Skeletal muscle satellite cell (primary cell): ENCODE data around the gene PPIF.

ENCODE experiments used
- H3K27me3 ChIP-seq: 2 replicates; pipeline ENCODE4 v1.7.0; 2013; ENCODE audit warnings: low read length; ENCODE audit not compliant: control insufficient read depth, insufficient read depth
- H3K36me3 ChIP-seq: 2 replicates; pipeline ENCODE4 v1.7.0; 2013; ENCODE audit warnings: mild to moderate bottlenecking, control low read depth, low read length; ENCODE audit not compliant: insufficient read depth
- H3K4me1 ChIP-seq: 2 replicates; pipeline ENCODE4 v1.7.0; 2013; ENCODE audit warnings: low read length; ENCODE audit not compliant: control insufficient read depth, insufficient read depth
- H3K4me2 ChIP-seq: 2 replicates; pipeline ENCODE4 v1.7.0; 2013; ENCODE audit warnings: mild to moderate bottlenecking, low read length
- H3K4me3 ChIP-seq: 2 replicates; pipeline ENCODE4 v1.7.0; 2013; ENCODE audit warnings: low read length
- H3K9ac ChIP-seq: 2 replicates; pipeline ENCODE4 v1.7.0; 2013; ENCODE audit warnings: mild to moderate bottlenecking, low read depth, low read length, moderate library complexity
- H3K9me3 ChIP-seq: replicated peaks from 2 replicates; pipeline ENCODE4 v1.7.0; 2013; ENCODE audit warnings: mild to moderate bottlenecking, control low read depth, low read length

PPIF gene

GRCh38 chr10:79345241-79346011 is 1.8 kb upstream of the PPIF start:
- Histone ChIP-seq H3K9me3 (no peaks in the 10 kb centered on the region), H3K36me3 (peaks cover 20% of the 10 kb centered on the region), H3K4me1 (peaks cover 26% of the 10 kb centered on the region), H3K4me3 (no peak overlapping the region), H3K9ac (no peak overlapping the region), H3K4me2 (no peak overlapping the region), H3K27me3 (no peaks in the 10 kb centered on the region)

DNA sequence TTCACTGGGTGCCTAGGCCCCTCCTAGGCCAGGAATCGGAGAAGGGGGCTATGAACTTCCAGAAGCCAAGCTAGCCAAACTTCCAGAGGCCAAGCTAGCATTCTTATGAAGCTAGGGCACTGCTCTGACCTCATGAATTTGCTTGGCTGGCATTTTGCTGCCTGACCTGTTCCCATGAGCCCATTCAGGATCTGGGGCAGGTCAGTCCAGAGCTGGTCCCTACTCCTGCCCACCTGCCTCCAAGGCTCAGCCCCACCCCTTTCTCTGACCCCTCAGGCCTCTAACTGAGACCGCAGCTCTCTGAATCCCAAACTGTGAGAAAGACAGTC is 1.3 kb upstream of the PPIF start:
- Histone ChIP-seq H3K4me3 (no peak overlapping the region), H3K36me3 (peaks cover 25% of the 10 kb centered on the region), H3K9me3 (no peaks in the 10 kb centered on the region), H3K9ac (no peak overlapping the region), H3K4me2 (no peak overlapping the region), H3K27me3 (no peaks in the 10 kb centered on the region), H3K4me1 (peaks cover 26% of the 10 kb centered on the region)

- Histone ChIP-seq H3K4me3 (peak overlapping the region; percentile 89), H3K9ac (peak overlapping the region; percentile 32), H3K4me1 (peaks cover 26% of the 10 kb centered on the region)
Observed at GRCh38 chr10:79346388-79347225, 662 bp upstream of the PPIF start.

GRCh38 chr10:79347894-79348639 is 798 bp downstream of the PPIF start:
- H3K36me3 ChIP-seq: peaks cover 45% of the 10 kb centered on the region
- H3K27me3 ChIP-seq: no peaks in the 10 kb centered on the region
- peak overlapping the region; percentile 95 for H3K9ac ChIP-seq
- peak overlapping the region; percentile 89 for H3K4me3 ChIP-seq
- peaks cover 26% of the 10 kb centered on the region for H3K4me1 ChIP-seq
- H3K4me2 ChIP-seq: peak overlapping the region; percentile 98
- no peaks in the 10 kb centered on the region for H3K9me3 ChIP-seq

More at GRCh38 chr10:79346388-79347225, 662 bp upstream of the PPIF start:
- no peaks in the 10 kb centered on the region for H3K27me3 ChIP-seq
- H3K4me2 ChIP-seq: peak overlapping the region; percentile 98
- H3K9me3 ChIP-seq: no peaks in the 10 kb centered on the region
- H3K36me3 ChIP-seq: peaks cover 31% of the 10 kb centered on the region

- Histone ChIP-seq H3K4me1 (peaks cover 26% of the 10 kb centered on the region), H3K9me3 (no peaks in the 10 kb centered on the region), H3K36me3 (peaks cover 51% of the 10 kb centered on the region), H3K9ac (peak overlapping the region; percentile 95), H3K4me3 (peak overlapping the region; percentile 89), H3K4me2 (peak overlapping the region; percentile 98), H3K27me3 (no peaks in the 10 kb centered on the region)
Observed at GRCh38 chr10:79348640-79348988, 1.3 kb downstream of the PPIF start.

GRCh38 chr10:79349072-79349491 is 1.8 kb downstream of the PPIF start:
- H3K4me2 ChIP-seq: peak overlapping the region; percentile 98
- peak overlapping the region; percentile 95 for H3K9ac ChIP-seq
- H3K36me3 ChIP-seq: peaks cover 55% of the 10 kb centered on the region
- peaks cover 26% of the 10 kb centered on the region for H3K4me1 ChIP-seq
- no peaks in the 10 kb centered on the region for H3K9me3 ChIP-seq
- peak overlapping the region; percentile 89 for H3K4me3 ChIP-seq
- no peaks in the 10 kb centered on the region for H3K27me3 ChIP-seq

GRCh38 chr10:79349766-79350406 is 2.6 kb downstream of the PPIF start:
- Histone ChIP-seq H3K4me2 (peak overlapping the region; percentile 98), H3K9me3 (no peaks in the 10 kb centered on the region), H3K4me1 (peaks cover 26% of the 10 kb centered on the region), H3K27me3 (no peaks in the 10 kb centered on the region), H3K36me3 (peaks cover 63% of the 10 kb centered on the region), H3K4me3 (peak overlapping the region; percentile 89), H3K9ac (peak overlapping the region; percentile 95)

- H3K4me3 ChIP-seq: no peak overlapping the region
- no peaks in the 10 kb centered on the region for H3K27me3 ChIP-seq
- H3K4me1 ChIP-seq: peaks cover 26% of the 10 kb centered on the region
- H3K9me3 ChIP-seq: no peaks in the 10 kb centered on the region
- H3K4me2 ChIP-seq: no peak overlapping the region
- peaks cover 70% of the 10 kb centered on the region for H3K36me3 ChIP-seq
- no peak overlapping the region for H3K9ac ChIP-seq
Observed at GRCh38 chr10:79350407-79351154, 3.3 kb downstream of the PPIF start.

DNA sequence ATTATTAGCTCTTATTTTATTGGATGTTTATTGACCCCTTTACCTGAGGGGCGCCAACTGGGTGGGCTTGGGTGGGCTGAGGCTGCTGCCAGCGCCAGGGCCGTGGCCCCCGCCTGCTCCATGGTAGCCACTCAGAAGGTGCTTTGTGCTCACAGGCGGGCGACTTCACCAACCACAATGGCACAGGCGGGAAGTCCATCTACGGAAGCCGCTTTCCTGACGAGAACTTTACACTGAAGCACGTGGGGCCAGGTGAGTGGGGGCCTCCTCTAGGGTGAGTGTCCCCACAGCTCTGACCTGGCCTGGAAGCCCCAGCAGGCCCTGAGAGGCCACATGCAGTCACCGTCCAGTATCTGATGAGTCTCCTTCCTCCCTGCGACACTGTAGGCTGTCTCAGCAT is 4.1 kb downstream of the PPIF start:
- H3K9ac ChIP-seq: no peak overlapping the region
- H3K4me3 ChIP-seq: no peak overlapping the region
- peaks cover 26% of the 10 kb centered on the region for H3K4me1 ChIP-seq
- H3K27me3 ChIP-seq: no peaks in the 10 kb centered on the region
- no peaks in the 10 kb centered on the region for H3K9me3 ChIP-seq
- H3K4me2 ChIP-seq: no peak overlapping the region
- H3K36me3 ChIP-seq: peaks cover 71% of the 10 kb centered on the region

DNA sequence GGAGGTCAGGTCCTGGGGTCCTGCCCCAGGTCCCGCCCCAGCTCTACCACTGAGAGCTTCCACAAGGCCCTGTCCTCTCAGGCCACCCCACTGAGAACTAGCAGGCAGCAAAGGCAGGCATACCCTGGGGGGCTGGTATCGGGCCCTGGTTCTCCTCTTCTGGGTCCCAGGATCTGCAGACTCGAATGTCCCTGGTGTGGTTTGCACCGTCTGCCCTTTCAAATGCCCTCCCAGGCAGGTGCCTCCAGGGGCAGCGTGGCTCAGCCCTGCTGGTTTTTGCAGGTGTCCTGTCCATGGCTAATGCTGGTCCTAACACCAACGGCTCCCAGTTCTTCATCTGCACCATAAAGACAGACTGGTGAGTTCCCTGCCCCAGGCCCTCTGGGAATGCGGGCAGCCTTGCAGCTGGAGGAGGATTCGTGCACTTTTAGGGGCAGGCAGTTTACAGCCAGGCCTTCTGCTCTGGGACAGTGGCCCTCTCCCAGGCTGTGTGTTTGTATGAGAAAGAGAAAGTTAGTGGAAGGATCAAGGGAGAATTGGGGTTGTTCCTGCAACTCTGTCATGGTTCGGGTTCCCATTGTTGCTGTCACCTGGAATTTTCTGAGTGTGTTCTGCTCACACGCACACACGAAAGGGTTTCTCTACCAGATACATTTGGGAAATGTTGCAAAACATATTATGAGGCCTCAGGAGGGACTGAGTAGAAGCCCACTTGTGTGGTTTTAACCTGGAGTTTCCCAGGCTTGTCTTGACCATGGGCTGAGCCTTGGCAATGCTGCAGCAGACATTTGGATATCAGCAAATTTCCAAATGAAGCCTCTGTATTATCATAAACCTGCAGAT is 5.0 kb downstream of the PPIF start:
- H3K4me2 ChIP-seq: no peak overlapping the region
- H3K4me3 ChIP-seq: no peak overlapping the region
- peaks cover 20% of the 10 kb centered on the region for H3K4me1 ChIP-seq
- H3K9ac ChIP-seq: no peak overlapping the region
- peaks cover 71% of the 10 kb centered on the region for H3K36me3 ChIP-seq
- H3K27me3 ChIP-seq: no peaks in the 10 kb centered on the region
- H3K9me3 ChIP-seq: no peaks in the 10 kb centered on the region
